ENCODE results near the gene MDFI.

MDFI gene

DNA sequence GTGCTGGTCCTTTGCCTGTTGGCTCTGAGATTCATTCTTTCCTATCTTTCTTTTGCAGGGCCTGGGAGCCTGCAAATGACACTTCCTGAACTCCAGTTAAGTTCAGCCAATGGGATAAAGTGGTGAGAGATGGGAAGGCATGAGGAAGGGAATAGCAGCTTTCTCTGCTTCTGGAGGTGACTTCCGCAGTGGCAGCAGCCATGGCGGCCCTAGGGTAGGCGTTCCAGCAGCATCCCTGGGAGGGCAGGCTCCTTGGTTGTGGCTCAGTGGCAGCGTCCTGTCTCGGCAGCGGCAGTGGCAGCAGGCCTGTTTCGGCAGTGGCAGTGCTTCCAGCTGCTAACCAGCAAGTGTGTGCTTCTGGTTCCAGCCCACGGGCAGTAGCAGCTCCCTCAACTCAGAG, 7.3 kb upstream of the MDFI start:
- in situ Hi-C loops (cut with HindIII; ENCODE audit: low sequenced_read_pairs), result no loop called here

DNA sequence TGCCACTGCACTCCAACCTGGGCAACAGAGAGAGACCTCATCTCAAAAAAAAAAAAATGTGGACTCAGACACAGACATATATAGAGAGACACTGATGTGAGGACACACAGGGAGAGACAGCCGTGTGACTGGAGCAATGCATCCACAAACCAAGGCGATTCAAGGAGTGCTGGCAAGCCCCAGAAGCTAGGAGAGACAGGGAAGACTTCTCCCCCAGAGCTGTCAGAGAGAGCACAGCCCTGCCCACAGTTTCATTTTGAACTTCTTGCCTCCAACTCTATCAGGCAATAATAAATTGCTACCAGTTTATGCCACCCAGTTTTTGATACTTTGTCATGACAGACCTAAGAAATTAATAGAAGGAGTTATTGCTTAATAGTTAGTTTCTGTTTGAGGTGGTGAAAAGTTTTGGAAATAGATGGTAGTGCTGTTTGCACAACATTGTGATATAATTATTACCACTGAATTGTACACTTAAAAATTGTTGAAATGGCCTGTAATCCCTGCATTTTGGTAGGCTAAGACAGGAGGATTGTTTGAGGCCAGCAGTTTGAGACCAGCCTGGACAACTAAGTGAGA, 5.1 kb upstream of the MDFI start:
- in situ Hi-C loops (cut with HindIII; ENCODE audit: low sequenced_read_pairs), result no loop called here

DNA sequence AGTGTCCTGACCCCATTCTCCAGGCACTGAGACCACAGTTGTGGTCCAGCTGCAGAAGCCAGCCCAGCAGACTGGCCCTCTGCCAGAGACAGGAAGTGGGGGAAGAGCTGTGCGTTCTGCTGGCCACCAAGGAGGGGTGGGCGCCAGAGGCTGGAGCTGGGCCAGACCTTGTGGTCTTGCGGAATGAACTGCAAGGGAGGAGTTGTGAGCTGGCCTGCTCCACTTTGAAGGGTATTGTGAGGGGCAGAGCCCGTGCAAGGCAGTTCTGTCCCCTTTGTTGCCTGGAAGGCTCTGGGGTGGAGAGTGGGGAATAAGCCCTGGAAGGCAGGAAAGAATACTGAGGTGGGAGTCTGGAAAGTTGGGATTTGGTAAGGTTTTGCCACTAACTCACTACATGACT, 3.6 kb upstream of the MDFI start:
- in situ Hi-C loops (cut with HindIII; ENCODE audit: low sequenced_read_pairs), result no loop called here

DNA sequence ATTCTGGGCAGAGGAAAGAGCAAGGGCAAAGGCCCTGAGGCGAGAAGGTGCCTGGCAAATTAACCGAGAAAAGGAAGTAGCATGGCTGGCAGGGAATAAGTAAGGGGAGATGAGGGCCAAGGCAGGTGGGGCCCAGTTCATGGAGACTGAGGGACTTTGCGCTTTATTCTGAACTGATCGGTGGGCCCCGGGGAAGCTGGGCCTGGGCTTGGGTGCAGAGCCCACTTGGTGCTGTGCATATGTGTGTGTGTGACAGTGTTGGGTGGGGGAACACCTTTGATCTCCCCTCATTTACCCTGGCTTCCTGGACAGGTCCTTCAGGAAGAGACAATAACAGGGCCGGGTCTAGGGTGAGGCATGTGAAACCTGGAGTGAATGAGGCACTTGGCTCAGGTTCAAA, 2.9 kb upstream of the MDFI start:
- in situ Hi-C loops (cut with HindIII; ENCODE audit: low sequenced_read_pairs), result no loop called here

DNA sequence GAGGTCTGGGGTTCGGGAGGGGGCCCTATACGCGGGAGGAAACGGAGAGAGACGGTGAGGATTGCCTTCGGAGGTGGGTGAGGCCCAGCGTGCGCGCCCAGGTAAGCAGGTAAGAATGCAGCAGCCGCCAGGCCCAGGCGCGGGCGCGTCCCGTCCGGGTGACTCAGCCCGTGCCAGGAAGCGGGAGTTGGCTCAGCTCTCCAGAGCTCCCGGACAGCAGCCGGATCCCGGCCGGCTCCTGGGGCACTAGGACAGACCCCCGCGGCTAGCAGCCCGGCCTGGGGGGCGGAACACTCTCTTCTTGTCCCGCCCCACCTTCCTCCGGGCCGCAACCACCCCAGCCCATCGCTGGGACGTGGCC, 1.5 kb upstream of the MDFI start:
- in situ Hi-C loops (cut with HindIII; ENCODE audit: low sequenced_read_pairs), result no loop called here

DNA sequence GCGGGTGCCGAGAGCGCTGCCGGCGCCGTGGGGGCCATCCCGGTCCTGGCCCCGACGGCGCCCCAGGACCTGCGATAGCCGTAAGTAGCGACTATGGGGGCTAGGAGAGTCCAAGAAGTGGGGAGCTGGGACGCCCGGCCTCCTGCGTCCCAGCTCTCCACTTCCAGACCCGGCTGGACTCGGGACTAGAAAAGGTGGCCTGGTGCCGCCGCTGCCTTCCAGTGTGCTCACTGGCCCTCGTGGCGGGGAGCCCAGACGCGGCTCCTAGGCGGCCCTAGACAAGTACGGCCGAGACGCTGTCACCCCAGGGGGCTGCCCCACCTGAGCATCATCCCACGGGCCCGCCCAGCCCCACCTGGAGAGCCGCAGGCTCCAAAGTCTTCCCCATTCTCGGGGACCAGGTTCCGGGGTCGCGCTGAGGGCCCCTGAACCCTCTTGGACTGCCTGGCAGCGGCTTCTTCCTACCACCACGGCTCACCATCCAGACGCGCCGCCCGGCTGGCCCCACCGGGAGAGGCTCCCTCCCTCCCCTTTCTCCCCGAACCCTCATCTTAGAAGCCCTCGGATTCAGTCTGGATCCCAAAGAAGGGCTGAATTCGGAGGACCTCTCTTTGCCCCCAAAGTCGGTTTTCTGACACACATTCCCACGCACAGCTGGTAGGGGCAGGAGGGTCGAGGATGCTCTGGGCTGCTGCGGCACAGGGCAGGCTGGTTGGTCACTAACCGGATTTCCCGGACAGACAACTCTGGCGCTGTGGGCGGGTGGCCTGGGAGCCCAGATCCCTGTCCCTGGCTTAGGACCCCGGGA, 870 bp upstream of the MDFI start:
- in situ Hi-C loops (cut with HindIII; ENCODE audit: low sequenced_read_pairs), result no loop called here

DNA sequence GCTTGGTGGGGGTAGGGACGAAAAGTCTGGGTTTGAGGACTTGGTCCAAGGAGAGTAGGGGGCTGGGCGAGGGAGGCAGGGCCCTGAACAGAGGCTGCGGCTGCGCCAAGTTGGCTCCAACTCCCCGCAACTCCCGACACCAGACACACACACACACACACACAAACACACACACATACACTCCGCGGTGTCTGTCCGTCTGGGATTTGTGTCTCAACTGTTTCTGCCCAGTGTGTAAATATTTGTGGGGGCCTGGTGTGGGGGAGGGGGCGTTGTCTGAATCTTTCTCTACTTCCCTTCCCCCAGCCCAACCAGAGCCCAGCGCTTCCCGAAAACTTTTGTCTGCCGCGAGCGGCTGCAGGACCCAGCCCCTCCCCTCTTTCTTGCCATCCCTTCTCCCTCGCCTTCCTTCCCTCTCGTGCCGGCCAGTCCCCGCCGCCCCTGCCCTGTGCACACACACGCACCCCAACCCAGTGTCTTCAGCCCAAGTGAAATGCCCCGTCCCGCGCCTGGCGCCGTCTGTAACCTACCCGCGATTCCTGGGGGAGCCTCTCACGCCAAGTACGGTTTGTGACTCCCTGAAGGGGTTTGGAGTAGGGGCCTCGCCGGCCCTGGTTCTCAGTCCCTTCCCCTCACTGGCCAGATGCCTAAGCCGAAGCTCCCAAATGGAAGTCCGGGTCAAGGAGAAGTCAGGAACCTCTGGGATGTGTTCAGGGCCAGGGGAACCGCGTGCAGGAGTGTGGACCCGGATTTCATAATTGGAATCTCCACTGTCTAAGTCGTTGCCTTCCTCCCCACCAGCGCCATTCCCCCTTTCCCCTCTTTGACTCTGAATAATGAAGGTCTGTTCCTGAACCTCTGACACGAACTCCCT, 904 bp downstream of the MDFI start:
- in situ Hi-C loops (cut with HindIII; ENCODE audit: low sequenced_read_pairs), result no loop called here

DNA sequence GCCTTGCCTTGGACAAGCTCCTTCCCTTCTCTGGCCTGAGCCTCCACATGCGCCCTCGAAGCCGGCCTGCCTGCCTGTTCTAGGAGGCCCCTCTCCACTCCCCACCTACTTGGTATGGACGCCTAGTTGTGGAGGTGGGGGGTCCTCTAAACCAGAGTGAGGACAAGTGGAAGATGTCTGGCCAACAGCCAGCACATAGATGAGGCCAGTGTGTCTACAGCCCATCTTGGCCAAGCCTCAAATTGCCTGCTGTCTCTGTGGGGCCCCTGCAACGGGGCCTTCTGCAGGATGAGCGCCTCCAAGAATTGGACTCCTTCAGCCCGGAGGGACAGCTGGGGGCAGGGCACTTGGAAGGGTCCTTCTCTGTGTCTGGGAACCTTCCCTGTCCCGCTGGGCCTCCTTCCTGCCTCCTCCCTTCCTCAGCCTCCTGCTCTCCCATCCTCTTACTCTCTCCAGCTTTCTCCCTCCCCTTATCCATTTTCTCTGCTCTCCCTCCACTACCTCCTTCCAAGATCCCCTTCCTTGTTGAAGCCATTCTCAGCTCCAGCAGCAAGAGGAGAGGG, 1.6 kb downstream of the MDFI start:
- in situ Hi-C loops (cut with HindIII; ENCODE audit: low sequenced_read_pairs), result no loop called here

DNA sequence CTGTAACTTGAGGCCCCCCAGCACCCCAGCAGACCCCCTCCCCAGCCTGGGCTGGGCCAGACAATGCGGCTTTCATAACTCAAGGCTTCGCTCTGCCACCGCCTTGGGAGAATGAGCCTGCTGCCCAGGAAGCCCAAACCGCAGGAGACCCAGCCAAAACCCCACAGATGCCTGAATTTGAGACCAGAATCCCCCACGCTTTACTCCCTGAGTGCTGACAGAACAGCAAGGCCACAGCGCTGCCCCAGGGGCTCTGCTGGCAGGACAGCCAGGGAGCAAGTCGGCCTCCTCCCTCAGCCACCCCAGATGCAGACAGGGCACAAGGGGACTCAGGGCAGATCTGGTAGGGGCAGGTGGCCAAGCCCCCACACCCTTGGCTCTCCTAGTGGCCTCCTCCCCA, 2.2 kb downstream of the MDFI start:
- in situ Hi-C loops (cut with HindIII; ENCODE audit: low sequenced_read_pairs), result no loop called here

DNA sequence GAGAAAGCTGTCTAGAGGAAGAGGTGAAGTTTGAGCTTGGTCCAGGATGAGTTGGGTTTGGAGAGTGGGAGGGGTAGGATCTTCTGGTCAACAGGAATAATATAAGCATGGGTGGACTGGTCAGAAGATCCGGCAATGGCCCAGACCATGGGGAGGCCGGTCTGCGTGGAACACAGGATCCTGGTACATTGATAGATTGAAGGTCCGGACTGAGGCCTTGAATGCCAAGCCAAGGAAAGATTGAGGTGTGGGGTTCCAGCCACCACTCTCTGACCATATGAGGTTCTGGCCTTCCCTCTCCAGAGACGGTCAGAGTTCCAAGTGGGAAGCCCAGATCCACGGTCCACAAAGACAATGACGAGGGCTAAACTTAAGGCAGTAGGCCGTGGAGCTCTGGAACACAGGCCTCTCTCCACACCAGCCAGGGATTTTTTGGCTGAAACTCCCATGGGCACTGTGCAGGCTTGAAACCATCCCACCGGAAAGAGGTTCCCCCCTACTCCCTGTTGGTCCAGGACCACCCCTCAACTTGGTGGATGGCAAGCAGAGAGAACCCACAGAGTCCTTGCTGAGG, 3.2 kb downstream of the MDFI start:
- in situ Hi-C loops (cut with HindIII; ENCODE audit: low sequenced_read_pairs), result no loop called here

DNA sequence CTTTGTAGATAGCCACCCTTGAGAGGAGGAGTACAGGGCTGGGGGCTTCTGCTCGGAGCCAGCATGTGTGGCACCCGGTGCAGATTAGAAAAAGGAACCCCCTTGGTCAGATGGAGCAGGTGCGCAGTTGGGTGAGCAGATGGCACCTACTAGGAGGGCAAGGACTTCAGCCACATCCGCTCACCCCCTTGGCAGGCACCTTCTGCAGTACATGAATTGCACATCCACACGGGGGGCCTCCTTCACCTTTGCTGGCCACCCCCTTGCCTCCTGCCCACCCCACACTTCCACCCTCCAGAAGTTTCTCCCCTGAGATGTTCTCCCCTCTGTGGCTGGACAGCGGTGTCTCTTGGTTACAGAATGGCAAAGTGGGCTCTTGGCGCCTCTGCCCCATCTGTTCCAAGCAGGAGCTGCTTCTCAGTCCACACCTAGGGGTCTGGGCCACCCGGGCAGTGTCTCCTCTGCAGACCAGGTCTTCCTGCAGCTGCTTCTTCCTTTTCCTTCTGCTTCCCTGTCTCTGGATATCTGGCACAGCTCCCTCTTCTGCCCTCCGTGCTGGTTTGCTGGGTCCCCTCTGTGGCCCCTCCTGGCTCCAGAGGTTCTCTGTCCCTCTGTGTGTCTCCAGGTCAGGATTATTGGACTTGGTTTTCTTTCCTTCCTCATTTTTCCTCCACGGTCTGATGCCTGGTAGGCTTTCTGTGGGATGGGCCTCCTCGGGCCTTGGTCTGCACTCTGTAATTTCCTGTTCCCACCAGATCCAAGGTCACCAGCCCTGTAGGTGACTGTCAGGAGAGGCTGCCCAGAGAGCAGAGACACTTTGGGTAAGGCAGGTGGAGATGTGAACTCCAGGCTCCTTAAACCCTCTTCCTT, 4.1 kb downstream of the MDFI start:
- in situ Hi-C loops (cut with HindIII; ENCODE audit: low sequenced_read_pairs), result no loop called here

DNA sequence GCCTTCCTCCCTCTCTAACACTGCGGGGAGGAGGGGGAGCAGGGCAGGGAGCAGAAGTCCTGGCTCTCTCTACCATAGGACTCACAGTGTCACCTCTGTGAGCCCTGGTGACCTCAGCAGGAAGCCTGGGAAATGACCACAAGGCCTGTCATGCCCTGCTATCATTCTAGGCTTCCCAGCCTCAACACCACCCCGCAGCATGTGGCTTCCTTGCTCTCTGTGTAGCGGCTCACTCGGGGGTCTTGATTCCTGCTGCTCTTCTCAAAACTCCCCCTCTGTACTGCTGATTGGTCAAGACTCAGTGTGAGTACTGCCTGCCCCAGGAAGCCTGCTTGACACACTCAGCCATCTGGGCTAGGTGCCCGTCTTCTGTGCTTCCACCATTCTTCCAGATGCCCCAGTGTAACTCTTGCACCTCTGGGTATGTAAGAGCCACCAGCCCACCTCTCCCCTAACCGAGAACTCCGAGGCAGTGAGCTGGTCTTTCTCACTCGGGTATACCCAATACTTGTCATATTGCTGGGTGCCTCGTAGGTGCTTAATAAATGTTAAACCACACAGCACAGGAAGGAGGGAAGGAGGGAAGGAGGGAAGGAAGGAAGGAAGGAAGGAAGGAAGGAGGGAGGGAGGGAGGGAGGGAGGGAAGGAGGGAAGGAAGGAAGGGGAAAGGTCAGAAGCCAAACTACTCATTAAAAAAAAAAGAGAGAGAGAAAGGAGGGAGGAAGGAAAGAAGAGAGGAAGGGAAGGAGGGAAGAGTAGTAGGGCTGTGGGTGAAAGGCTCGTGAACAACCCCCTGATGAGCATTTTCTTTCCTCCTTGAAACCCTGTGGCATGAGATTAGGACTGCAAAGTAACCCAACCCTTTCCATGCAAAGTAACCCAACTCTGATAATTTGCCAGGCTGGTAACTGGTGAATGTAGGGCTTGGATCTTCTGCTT, 5.0 kb downstream of the MDFI start:
- in situ Hi-C loops (cut with HindIII; ENCODE audit: low sequenced_read_pairs), result no loop called here

DNA sequence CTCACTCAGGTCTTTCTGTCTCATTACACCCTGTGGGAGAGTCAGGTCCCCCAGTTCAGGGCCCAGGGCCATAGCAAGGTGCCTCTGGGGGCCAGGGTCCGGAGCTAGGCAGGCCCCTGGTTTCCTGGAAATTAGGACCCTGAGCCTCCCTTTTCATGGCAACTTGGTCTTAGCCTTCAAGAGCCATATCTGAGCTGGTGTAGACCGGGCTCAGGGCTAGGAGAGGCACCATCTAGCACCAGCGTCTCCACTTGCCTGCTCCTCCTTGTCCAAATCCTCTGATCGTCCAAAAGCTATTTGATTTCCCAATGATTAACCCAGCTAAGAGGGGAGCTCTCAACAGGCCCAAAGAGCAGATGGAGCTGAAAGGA, 5.6 kb downstream of the MDFI start:
- in situ Hi-C loops (cut with HindIII; ENCODE audit: low sequenced_read_pairs), result no loop called here

DNA sequence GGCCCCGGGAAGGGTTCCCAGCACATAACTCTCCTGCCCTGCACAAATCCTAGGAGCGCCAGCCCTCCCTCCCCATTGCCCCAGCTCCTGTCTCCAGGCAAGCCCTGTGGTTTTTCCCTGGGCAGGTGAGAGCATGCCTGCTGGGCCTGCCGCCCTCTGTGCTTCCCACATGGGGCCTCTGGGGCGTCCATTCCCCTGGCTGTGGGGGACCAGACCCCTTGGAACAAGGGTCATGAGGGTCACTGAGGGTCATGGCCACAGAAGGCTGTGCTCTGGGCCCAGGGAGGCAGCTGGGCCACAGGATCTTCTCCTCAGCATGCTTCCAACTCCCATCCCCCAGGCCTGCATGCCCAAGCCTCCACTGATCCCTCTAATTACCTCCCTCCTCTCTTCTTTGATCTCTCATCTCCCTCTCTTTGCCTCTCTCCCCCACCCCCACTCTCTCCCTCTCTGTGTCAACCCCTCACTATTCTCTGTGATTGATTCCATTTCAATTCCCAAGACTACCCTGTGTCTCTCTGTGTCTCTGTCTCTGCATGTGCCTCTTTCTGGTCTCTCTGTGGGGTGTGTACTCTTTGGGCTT, 6.1 kb downstream of the MDFI start:
- in situ Hi-C loops (cut with HindIII; ENCODE audit: low sequenced_read_pairs), result no loop called here

DNA sequence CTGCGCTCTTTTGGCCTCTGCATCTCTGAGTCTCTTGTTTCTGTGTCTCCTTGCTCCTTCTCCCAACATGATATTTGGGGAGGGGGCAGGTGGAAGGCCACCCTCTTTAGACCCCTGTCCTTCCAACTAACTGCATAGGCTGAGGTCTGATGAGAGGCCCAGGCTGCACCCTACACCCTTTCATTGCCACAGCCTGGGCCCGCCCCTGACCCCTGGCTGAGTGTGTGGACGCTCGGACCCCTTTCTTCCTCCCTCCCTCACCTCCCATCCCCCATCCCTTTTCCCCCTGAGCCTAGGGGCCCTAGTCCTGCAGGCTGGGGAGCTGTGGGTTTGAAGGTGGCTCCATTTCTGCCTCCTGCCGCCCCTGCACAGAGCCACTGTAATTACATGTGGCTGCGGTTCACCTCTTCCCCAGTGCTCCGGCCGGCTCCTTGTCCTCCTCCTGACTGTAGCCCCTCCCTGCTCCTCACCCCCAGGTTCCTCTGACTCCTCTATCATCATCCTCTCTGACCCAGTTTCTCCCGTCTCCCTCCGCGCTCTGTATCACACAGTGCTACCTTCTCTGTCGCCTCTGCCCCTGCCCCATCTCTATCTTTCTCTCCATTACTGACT, 6.8 kb downstream of the MDFI start:
- in situ Hi-C loops (cut with HindIII; ENCODE audit: low sequenced_read_pairs), result no loop called here

DNA sequence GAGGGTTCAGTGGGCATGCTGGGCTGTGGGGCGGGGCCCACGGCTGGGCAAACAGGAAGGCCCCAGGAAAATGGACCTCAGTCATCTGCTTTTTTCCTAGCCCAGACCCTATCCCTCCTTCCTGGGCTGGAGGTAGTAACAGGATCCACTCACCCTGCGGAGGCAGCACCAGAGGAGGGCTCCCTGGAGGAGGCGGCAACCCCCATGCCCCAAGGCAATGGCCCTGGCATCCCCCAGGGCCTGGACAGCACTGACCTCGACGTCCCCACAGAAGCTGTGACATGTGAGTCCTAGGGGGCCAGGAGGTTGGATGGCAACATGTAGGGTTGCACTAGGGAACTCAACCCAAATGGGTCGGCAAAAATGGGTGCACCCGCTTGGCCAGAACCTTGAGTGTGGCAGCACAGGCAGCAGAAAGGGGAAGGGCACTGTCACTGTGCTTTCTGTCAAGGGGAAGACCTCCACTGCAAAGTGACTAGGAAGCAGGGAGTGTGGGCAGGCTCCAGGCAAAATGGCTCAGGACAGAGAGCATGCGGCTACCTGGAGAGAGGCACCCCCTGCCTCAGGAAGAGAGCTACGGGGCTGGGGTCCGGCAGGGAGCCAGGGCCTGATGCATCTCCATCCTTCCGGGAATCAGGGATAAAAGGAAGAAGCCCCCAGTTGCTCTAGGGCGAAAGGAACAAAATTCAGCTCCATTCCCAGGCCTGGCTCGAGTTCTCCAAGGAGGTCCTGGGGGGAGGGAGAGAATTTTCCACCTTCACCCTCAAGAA, 7.9 kb downstream of the MDFI start:
- in situ Hi-C loops (cut with HindIII; ENCODE audit: low sequenced_read_pairs), result no loop called here

DNA sequence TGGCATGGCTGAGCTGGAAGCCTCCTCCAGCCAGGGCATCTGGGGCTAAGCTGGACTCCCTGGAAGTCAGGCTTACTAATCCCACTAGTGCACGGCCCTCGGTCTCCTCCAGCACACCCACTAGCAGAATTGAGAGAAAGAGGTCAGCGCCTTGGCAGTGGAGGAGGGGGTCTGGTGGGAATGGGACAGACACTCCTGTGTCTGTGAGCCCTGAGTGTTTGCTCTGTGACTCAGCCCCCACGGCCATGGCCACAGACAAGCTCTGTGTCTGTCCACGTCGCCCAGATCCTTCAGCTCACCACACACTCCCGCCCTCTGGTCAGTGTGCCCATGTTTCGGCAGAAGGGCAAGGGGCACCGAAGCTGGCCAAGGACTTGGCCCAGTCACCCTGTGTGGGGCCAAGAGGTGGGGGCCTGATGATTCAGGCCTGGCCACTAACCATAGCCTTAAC, 8.8 kb downstream of the MDFI start:
- in situ Hi-C loops (cut with HindIII; ENCODE audit: low sequenced_read_pairs), result no loop called here

Measured in DLD1 (cell line).